Measurements from ENCODE around the gene THAP6. TPM values are rescaled to one million over a fixed set of nuclear protein-coding genes. Genes with fewer than 3 reads are reported as not detected.

THAP6 gene
- total RNA-seq, 1 experiment from 2014 or later, result 16.7 TPM

- Histone ChIP-seq H4K20me1 (ENCODE audit: insufficient read depth) (no peaks in the 10 kb centered on the region), H3K79me2 (ENCODE audit: low read depth) (no peaks in the 10 kb centered on the region), H3K27me3 (ENCODE audit: insufficient read depth, low read depth) (no peaks in the 10 kb centered on the region), H3K9me2 (ENCODE audit: insufficient read depth) (no peaks in the 10 kb centered on the region), H3K4me2 (peak within 1 kb of the TSS; percentile 77), H3K27ac (peak within 1 kb of the TSS; percentile 50), H3F3A (ENCODE audit: insufficient read depth, low read depth) (peaks cover 13% of the 10 kb centered on the region), H3K9me3 (ENCODE audit: insufficient read depth, low read depth) (no peaks in the 10 kb centered on the region), H2AFZ (peak within 1 kb of the TSS; percentile 73), H3K4me3 (peak within 1 kb of the TSS; percentile 50), H3K4me1 (replicated peaks; ENCODE audit: insufficient read depth) (peaks cover 18% of the 10 kb centered on the region), H3K36me3 (ENCODE audit: low read depth) (no peaks in the 10 kb centered on the region)
- ChIA-PET POLR2A (ENCODE audit: unreplicated experiment) (interaction anchor here (0.5 to 0.7 kb wide), 4 partner anchors 105 to 340 kb away, joined by 3 to 4 read pairs (median 4); no protein-coding TSS in a partner anchor), CTCF (interaction anchor here (1.4 kb wide), 1 partner anchor 41 kb away, joined by 3 read pairs; the partner anchor contains the start of genes RCHY1 and THAP6)
- intact Hi-C loops (cut with micrococcal nuclease; ENCODE audit: unreplicated experiment), result loop anchor here (5.0 kb wide), 1 partner anchor 43 kb away; the partner anchor contains the start of genes RCHY1 and THAP6
- BruUV-seq (replicated peaks), result no TSS peak
- peak; percentile 41 to 77 for DNase-seq
- TF ChIP-seq EZH2 (IDR thresholded peaks at IDR 0.05; ENCODE audit: low read depth), result no peak
- peak; percentile 55 for TF ChIP-seq CTCF (conservative IDR thresholded peaks at IDR 0.05)
These were observed 41.3 kb downstream of the THAP6 start, which contains the start of gene ODAPH for GRCh38 chr4:75555294-75556164. Gene ODAPH, plus strand, starts transcription at chr4:75556066. Its CDS starts 17 bp downstream, at chr4:75556083.

- H3K79me2 ChIP-seq (ENCODE audit: low read depth), result no peaks in the 10 kb centered on the region
- H3K4me1 ChIP-seq (replicated peaks; ENCODE audit: insufficient read depth), result peaks cover 24% of the 10 kb centered on the region
- DNase-seq, result no peak
- ChIA-PET POLR2A (ENCODE audit: unreplicated experiment) (no interaction called here), CTCF (no interaction called here)
- no peaks in the 10 kb centered on the region for H3K36me3 ChIP-seq (ENCODE audit: low read depth)
- TF ChIP-seq EZH2 (IDR thresholded peaks at IDR 0.05; ENCODE audit: low read depth), result no peak
- no peak for TF ChIP-seq CTCF (conservative IDR thresholded peaks at IDR 0.05)
- no peaks in the 10 kb centered on the region for H4K20me1 ChIP-seq (ENCODE audit: insufficient read depth)
- no peak overlapping the region for H3K4me2 ChIP-seq
- no peaks in the 10 kb centered on the region for H3K9me2 ChIP-seq (ENCODE audit: insufficient read depth)
- intact Hi-C loops (cut with micrococcal nuclease; ENCODE audit: unreplicated experiment), result loop anchor here (5.0 kb wide), 1 partner anchor 45 kb away; the partner anchor contains the start of genes RCHY1 and THAP6
- no peaks in the 10 kb centered on the region for H3K9me3 ChIP-seq (ENCODE audit: insufficient read depth, low read depth)
- no peaks in the 10 kb centered on the region for H3K27me3 ChIP-seq (ENCODE audit: insufficient read depth, low read depth)
- H2AFZ ChIP-seq, result no peak overlapping the region
- H3F3A ChIP-seq (ENCODE audit: insufficient read depth, low read depth), result peaks cover 13% of the 10 kb centered on the region
- no peak overlapping the region for H3K4me3 ChIP-seq
- no peak overlapping the region for H3K27ac ChIP-seq
- BruUV-seq (replicated peaks), result no TSS peak
These were observed 43.4 kb downstream of the THAP6 start for GRCh38 chr4:75557696-75558095.

- Histone ChIP-seq H3K9me3 (ENCODE audit: insufficient read depth, low read depth) (no peaks in the 10 kb centered on the region), H3K27me3 (ENCODE audit: insufficient read depth, low read depth) (no peaks in the 10 kb centered on the region), H3K9me2 (ENCODE audit: insufficient read depth) (no peaks in the 10 kb centered on the region), H4K20me1 (ENCODE audit: insufficient read depth) (no peaks in the 10 kb centered on the region), H3K4me3 (peak overlapping the region; percentile 37; the same call in 1 of the 2 replicates), H3F3A (ENCODE audit: insufficient read depth, low read depth) (no peaks in the 10 kb centered on the region; the same call in 1 of the 2 replicates), H3K79me2 (ENCODE audit: low read depth) (no peaks in the 10 kb centered on the region), H3K27ac (0 out of 2 replicates have a peak overlapping the region, but pooled peaks have one; percentile 26), H3K36me3 (ENCODE audit: low read depth) (no peaks in the 10 kb centered on the region), H2AFZ (peak overlapping the region; percentile 67; the same call in 1 of the 2 replicates), H3K4me1 (replicated peaks; ENCODE audit: insufficient read depth) (peaks cover 7% of the 10 kb centered on the region), H3K4me2 (peak overlapping the region; percentile 60)
- no TSS peak for BruUV-seq (replicated peaks)
- no peak for TF ChIP-seq CTCF (conservative IDR thresholded peaks at IDR 0.05)
- TF ChIP-seq EZH2 (IDR thresholded peaks at IDR 0.05; ENCODE audit: low read depth), result no peak
- intact Hi-C loops (cut with micrococcal nuclease; ENCODE audit: unreplicated experiment), result no loop called here
- ChIA-PET POLR2A (ENCODE audit: unreplicated experiment) (interaction anchor here (0.6 kb wide), 1 partner anchor 49 kb away, joined by 4 read pairs; no protein-coding TSS in a partner anchor), CTCF (no interaction called here)
- DNase-seq, result peak; percentile 72 to 89
These were observed 47.5 kb downstream of the THAP6 start for GRCh38 chr4:75561789-75562188.

Measured in PC-9 (cell line).